ENCODE measurements around the gene TRAF6. TPM values are rescaled to one million over a fixed set of nuclear protein-coding genes. Genes with fewer than 3 reads are reported as not detected.
"Not testable (repeated sequence)": the region's sequence is repeated elsewhere in the genome, so short reads cannot be mapped to it uniquely, and the experiment has no call there.

Gene TRAF6
- total and polyA plus RNA-seq, 2 experiments from 2014 or later, result 4.2 to 10.5 TPM

DNA sequence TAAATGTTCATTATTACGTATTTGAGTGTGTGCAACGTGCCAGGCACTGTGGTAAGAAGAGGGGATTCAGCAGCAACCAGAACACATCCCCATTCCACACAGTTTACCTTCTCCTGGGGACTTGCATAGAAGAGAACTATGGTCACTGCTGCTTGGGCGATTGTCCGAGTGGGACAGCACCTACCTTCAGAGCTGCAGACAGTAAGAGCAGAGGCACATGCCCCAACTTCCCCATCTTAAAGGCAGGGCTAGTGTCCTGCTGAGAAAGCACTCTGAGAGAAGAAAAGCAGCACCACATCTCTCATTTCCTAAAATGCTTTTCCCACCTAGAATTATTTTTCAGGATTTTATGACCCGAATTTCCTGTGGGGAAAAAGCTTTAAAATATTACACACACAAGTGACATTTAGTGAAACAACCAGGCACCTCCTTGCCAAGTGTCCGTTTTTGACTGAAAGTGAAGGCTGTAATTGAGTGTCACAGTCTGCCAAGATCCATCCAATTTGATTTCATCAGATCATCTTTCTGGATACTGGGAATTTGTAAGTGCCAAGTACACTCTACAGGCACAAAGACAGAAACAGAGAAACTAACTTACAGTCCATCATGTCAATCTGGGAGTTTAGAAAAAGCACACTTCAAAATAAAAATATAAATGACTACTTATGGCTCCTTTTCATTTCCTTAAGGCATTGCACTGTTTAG lies 24.6 kb downstream of the TRAF6 start:
- DNase-seq (ENCODE audit: low spot score) (no peak), ATAC-seq (no peak)
- H3K36me3 ChIP-seq (ENCODE audit: insufficient read depth), result no peaks in the 10 kb centered on the region
- no peaks in the 10 kb centered on the region for H3K4me1 Mint-ChIP-seq
- no peaks in the 10 kb centered on the region for H3K27me3 ChIP-seq (ENCODE audit: insufficient read depth)
- H3K9me2 ChIP-seq (ENCODE audit: insufficient read depth), result no peaks in the 10 kb centered on the region
- H3K4me1 ChIP-seq (ENCODE audit: insufficient read depth), result no peaks in the 10 kb centered on the region
- TF ChIP-seq JUNB (IDR thresholded peaks at IDR 0.05; ENCODE audit: unreplicated experiment), result no peak
- no peak for TF ChIP-seq NANOG (IDR thresholded peaks at IDR 0.05; ENCODE audit: borderline replicate concordance)
- no peak for TF ChIP-seq ZNF331 (CRISPR knock-in tag; IDR thresholded peaks at IDR 0.05; ENCODE audit: low read depth)
- TF ChIP-seq, protein P1, sequence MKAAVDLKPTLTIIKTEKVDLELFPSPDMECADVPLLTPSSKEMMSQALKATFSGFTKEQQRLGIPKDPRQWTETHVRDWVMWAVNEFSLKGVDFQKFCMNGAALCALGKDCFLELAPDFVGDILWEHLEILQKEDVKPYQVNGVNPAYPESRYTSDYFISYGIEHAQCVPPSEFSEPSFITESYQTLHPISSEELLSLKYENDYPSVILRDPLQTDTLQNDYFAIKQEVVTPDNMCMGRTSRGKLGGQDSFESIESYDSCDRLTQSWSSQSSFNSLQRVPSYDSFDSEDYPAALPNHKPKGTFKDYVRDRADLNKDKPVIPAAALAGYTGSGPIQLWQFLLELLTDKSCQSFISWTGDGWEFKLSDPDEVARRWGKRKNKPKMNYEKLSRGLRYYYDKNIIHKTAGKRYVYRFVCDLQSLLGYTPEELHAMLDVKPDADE (IDR thresholded peaks at IDR 0.05), result no peak
- no peak for TF ChIP-seq EZH2phosphoT487 (IDR thresholded peaks at IDR 0.05; ENCODE audit: unreplicated experiment)
- no peak for TF ChIP-seq ZNF114 (CRISPR knock-in tag; IDR thresholded peaks at IDR 0.05)
- no peak for TF ChIP-seq ZNF462 (CRISPR knock-in tag; IDR thresholded peaks at IDR 0.05)
- no peak for TF ChIP-seq EZH2 (IDR thresholded peaks at IDR 0.05; ENCODE audit: low read depth, unreplicated experiment)
- no peaks in the 10 kb centered on the region for H3F3A ChIP-seq (replicated peaks; ENCODE audit: low read depth)
- no peak overlapping the region for H2AFZ ChIP-seq
- no peak overlapping the region for H3K4me2 ChIP-seq
- no peaks in the 10 kb centered on the region for H3K27me3 Mint-ChIP-seq (ENCODE audit: insufficient read depth, low read depth, poor library complexity)
- H3K27ac Mint-ChIP-seq, result no peak overlapping the region
- no peak overlapping the region for H3K4me3 Mint-ChIP-seq
- peaks cover 14% of the 10 kb centered on the region; the same call in 2 of the 3 replicates for H3K36me3 Mint-ChIP-seq (ENCODE audit: low read depth)
- no peak overlapping the region for H3K27ac ChIP-seq (ENCODE audit: low read depth)
- no peak overlapping the region for H3K4me3 ChIP-seq
- no peaks in the 10 kb centered on the region for H3K79me2 ChIP-seq (replicated peaks; ENCODE audit: insufficient read depth)
- peaks cover 3% of the 10 kb centered on the region; the same call in 1 of the 3 replicates for H3K9me3 Mint-ChIP-seq
- 0 out of 2 replicates have a peak, but pooled peaks cover 6% of the 10 kb centered on the region for H4K20me1 ChIP-seq (replicated peaks; ENCODE audit: insufficient read depth)

- not testable (repeated sequence) for H3K4me1 Mint-ChIP-seq; H3K4me3 Mint-ChIP-seq; H3K9me2 ChIP-seq (ENCODE audit: insufficient read depth); H3F3A ChIP-seq (replicated peaks; ENCODE audit: low read depth); H3K4me2 ChIP-seq; H3K27ac Mint-ChIP-seq; DNase-seq (ENCODE audit: low spot score); H3K36me3 ChIP-seq (ENCODE audit: insufficient read depth); H3K36me3 Mint-ChIP-seq (ENCODE audit: low read depth); H4K20me1 ChIP-seq (replicated peaks; ENCODE audit: insufficient read depth); H3K79me2 ChIP-seq (replicated peaks; ENCODE audit: insufficient read depth); H2AFZ ChIP-seq; H3K4me1 ChIP-seq (ENCODE audit: insufficient read depth); ATAC-seq; H3K27me3 Mint-ChIP-seq (ENCODE audit: insufficient read depth, low read depth, poor library complexity); H3K9me3 Mint-ChIP-seq; H3K27me3 ChIP-seq (ENCODE audit: insufficient read depth); H3K4me3 ChIP-seq; H3K27ac ChIP-seq (ENCODE audit: low read depth)
These were observed 27.0 kb downstream of the TRAF6 start for GRCh38 chr11:36483042-36483441.

Measured in GM23338 (cell line).